ELF-1 (cell line): ENCODE data around the gene SLC35F3.
"Not testable (repeated sequence)": the region's sequence is repeated elsewhere in the genome, so short reads cannot be mapped to it uniquely, and the experiment has no call there.

ENCODE experiments used
- DNase-seq: peaks from one replicate; pipeline ENCODE4 v3.0.0-alpha.2; 2016; ENCODE audit warnings: low read depth, low spot score

SLC35F3 gene

DNA sequence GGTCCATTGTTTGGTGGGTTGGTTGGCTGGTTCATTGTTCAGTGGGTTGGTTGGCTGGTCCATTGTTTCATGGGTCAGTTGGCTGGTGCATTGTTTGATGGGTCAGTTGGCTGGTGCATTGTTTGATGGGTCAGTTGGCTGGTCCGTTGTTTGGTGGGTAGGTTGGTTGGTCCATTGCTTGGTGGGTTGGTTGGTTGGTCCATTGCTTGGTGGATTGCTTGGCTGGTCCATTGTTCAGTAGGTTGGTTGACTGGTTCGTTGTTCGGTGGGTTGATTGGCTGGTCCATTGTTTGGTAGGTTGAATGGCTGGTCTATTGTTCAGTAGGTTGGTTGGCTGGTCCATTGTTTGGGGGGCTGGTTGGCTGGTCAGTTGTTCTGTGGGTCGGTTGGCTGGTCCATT is 343.3 kb downstream of the SLC35F3 start:
- not testable (repeated sequence) for DNase-seq

DNA sequence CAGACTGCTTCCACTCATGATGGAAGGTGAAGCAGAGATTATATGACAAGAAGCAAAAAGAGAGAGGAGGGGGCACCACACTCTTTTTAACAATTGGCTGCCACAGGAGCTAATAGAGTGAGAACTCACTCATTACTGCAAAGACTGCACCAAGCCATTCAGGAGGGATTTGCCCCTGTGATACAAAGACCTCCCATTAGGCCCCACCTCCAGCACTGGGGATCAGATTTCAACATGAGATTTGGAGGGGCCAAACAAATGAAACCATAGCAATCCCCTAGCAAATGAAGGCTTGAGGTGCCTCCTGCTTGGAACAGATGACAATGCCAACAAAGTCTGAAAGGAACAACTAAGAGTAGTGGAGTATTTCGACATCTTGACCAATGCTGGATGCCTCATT is 346.3 kb downstream of the SLC35F3 start:
- peak; percentile 15 for DNase-seq

DNA sequence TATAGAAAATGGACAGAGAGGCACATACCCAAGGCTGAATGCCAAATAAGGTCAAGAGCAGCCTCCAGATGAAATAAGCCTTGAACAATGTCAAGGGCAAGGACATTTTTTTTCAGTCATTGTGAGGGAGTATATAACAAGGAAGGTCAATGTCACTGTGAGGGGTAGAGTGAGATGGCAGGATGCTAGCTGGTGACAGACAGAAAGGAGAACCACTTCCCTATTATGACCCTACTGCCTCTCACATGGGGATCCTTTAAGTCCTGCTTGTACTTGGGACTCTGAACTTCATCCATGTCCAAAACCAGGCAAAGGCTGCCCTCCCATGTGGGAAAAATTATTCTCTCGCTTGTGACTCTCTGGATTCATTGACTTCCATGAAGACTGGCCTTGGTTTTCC is 349.3 kb downstream of the SLC35F3 start:
- no peak for DNase-seq

DNA sequence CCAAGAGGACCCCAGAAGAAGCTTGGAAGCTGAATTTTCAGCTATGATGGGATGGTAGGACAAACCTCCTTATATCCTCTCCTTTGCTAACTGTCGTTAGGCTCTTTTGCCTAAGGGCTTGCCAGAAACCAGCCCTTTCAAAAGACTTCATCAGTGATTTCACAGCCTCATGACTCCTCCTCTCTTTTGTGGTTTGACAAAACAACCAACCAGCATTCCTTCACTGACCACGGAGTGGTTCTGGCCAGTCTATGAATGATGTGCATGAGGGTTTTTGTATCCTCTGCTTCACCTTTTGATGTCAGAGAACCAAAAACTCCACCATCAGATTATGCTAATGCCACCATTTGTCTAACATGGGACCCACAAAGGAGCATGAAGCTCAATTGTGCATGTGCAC is 351.9 kb downstream of the SLC35F3 start:
- DNase-seq: peak; percentile 31

DNA sequence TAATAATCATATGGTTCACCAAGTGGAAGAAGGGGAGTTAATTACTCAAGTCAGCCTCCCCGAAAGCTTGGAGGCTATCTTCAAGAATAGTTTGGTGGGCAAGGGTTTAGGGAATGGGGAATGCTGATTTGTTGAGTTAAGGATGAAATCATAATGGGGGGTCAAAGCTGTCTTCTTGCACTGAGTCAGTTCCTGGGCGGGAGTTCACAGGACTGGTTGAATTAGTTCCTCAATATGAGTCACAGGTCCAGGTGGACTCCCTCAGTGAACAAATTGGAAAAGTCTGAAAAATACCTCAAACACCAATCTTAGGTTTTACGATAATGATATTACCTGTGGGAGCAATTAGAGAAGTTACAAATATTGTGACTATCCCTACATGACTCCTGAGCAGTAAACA is 353.6 kb downstream of the SLC35F3 start:
- no peak for DNase-seq

DNA sequence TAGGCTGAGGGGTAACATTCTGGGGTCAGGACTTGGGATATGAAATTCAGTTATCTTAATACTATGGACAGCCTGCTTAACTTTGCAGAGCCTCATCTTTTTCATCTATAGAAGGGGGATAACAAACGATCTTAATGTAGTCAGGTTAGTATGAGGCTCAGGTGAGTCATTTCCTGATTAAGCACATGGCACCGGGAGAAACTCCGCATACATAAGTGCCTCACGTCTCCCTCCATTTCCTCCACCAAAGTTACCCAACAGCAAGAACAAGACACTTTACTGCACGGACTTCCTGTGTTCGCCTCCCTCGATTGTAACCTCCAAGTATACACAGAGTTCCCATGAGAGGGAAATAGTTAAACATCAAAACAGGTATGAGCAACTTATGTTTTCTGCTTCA is 356.1 kb downstream of the SLC35F3 start:
- DNase-seq: no peak

DNA sequence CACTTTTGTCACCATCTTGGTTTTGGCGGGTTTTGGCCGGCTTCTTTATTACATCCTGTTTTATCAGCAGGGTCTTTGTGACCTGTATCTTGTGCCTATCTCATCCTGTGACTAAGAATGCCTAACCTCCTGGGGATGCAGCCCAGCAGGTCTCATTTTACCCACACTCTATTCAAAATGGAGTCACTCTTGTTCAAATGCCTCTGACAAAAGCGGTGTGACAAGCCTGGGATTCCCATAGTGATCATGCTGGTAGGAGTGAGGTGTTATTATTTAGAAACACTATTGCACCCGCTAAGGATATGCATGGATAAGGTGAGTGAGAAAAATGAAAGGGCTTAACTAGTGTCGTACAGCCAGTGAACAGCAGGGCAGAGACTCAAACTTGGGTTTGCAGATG is 357.1 kb downstream of the SLC35F3 start:
- no peak for DNase-seq

DNA sequence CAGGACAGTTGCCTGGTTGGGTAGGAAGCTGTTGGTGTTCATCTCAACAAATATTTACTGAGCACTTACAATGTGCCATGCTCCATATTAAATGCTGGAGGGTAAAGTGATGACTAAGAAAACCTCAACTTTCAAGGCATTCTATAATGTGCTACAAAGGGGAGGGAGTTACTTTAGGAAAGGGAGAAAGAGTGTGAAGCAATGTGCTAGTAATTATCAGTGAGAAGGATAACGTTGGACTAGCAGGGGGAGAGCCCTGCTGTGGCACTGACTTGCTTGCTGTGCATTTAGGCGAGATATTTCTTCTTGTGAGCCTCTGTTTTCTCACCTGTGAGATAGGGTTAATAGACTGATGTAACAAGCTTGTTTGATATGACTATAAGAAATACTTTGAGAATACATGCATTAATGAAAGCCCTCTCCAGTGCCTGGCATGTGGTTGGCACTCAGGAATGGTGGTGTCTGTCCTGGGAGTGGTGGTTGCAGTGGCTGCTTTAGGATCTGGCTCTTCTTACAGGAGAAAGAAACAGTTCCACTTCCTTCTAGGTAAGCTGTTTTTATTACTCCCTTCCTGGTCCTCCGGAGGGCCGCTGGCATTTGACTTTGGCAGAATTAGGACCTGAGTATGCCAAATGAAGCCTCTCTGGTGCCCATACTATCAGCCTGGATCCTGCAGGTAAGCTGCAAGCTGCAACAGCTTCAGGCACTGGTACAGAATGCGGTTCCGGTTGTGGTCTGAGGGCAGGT is 357.7 kb downstream of the SLC35F3 start:
- no peak for DNase-seq

DNA sequence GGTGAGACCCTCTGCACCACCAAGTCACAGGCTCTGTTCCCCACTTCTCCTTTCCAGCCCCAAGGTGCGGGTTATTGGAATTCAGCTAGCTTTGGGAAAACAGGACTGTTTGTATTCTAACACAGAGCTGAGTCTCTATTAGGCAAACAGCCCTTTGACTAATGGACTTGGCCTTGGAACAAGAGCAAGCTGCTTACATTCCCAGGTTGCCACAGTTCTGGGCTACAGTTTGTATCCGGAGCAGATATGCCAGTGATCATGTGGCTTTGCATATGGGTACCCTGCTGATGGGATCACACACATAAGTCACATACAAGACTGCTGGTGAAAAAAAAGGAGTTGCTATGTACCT is 358.3 kb downstream of the SLC35F3 start:
- no peak for DNase-seq

DNA sequence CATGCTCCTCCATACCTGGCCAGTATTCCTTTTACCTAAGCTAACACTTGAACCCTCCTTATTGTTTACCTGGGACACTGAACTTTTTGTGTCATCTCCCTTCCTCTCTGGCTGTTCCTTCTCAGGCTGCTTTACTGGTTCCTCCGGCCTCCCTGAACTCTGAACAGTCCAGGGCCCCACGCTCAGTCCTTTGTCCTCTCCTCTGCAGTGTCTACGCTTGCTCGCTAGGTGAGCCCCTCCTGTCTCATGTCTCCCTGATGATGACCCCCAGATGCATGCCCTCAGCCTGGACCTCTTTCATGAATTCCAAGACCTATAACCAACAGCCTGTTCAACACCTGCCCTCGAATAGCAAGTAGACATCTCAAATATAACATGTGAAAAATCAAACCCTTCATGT is 360.4 kb downstream of the SLC35F3 start:
- DNase-seq: no peak

DNA sequence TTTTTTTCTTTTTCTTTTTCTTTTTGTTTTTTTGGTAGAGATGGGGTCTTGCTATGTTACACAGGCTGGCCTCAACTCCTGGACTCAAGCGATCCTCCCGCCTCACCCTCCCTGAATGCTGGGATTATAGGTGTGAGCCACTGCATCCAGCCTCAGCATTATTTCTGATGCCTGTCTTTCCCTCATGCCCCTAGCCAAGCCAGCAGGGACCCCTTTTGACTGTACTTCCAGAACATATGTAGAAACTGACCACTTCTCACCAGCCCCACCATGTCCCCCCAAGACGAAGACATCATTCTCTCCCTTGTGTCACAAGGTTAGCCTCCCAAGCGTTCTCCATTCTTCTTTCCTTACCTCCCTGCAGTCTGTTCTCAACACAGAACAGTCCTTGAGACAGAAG is 360.8 kb downstream of the SLC35F3 start:
- no peak for DNase-seq

DNA sequence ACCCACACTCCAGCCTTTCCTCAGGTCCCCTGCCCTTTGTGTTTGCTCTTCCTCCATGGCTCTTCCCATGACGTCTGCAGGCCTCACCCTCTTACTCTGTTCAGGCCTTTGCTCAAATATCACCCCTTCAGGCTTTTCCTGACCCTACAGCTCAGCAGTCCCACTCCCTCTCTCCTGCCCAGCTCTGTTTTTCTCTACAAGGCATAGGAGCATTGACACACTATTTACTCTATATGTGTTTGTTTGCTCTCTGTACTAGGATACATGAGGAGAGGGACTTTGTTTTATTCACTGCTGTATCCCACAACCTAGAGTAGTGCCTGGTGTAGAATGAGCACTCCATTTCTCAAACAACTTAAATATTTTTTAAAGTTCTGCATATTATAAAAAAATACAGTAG is 361.4 kb downstream of the SLC35F3 start:
- DNase-seq: peak; percentile 10

DNA sequence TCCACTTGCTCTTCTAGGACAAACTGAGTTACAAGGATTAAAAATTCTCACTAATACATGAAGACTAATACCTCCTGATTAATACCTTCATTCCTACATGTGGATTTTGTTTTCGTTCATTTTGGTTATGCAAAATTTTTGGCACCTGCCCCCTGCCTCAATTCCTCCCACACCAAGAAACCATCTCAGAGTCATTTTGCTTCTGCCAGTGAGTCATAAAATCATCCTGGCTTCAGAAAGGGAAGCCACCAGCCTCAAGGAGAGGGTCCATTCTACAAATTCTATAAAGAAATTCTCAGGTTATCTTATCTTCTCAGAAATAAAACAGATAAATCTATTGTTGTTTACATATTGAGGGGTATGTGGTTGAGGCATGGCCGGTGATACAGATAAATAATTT is 365.6 kb downstream of the SLC35F3 start:
- no peak for DNase-seq

DNA sequence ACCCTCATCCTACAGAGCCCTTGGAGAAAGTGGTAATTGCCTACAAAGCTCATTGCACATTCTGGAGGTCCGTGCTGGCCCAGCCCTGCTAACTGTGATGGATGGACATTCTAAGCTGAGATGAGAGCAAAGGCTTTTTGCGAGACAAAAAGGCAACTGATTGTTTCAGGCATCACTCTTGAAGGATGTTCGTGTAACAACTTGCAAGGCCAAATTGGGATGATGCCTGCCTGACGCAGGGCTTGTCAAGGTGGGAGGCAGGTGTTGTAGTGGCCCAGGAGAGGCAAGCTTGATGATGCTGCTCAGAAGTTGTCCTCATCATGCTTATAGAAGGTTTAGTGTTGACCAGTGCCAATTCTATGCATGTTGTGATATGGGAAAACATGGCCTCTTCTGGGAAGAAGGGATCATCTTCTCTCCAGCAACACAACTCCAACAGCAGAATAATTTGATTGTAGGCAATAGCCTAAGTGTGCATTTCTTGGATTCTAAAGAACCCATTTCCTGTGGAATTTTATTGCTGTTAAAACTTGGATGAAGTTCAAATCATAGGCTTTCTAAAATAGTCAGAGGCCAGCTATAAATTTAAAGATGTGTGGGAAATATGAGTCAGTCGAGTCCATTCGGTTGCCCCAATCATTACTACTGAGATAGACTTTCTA is 366.2 kb downstream of the SLC35F3 start:
- no peak for DNase-seq

DNA sequence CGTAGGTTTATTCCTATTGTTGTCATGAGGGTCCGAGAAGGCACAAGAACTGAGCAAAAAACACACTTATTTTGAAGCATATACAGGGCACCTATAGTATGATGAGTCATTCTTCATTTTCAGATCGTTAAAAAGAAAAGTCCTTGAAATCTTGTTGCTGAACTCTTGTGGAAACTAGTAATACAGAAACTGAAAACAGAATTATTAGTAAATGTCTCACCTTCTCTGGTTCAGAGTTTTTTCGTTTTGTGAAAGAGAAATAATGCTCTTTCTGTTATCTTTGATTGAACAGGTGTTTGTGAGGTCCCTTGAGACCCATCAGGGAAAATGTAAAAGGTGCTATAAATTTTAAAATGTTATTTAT is 366.7 kb downstream of the SLC35F3 start:
- no peak for DNase-seq

DNA sequence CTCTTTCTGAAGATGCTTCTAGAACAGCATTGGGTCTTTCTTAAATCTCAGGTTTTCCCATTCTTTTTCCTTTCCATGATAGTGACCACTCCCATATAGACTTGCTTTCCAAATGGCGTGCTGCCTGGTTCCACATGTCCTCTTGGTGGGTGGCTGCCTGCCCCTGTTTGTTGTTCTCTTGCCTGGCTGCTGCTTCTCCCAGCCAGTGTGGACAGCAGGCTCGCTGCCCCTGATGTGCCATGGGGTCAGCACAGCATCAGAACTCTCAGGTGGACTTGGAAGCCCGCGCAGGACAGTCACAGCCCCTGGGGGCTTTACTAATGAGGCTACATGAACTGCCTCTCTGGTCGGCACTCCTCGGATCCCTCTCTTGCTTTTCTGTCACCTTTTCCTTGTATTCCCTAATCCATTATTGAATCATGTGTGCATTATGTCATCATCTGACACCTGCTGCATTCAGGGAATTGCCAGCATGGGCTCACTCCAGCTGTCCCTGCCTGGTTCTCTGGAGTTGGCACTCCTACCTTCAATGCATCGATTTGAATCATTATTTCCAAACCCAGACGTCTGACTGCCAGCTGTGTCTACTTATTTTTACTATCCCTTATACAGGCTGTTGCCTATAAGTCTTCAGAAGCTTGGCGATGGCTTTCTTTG is 368.3 kb downstream of the SLC35F3 start:
- DNase-seq: no peak

DNA sequence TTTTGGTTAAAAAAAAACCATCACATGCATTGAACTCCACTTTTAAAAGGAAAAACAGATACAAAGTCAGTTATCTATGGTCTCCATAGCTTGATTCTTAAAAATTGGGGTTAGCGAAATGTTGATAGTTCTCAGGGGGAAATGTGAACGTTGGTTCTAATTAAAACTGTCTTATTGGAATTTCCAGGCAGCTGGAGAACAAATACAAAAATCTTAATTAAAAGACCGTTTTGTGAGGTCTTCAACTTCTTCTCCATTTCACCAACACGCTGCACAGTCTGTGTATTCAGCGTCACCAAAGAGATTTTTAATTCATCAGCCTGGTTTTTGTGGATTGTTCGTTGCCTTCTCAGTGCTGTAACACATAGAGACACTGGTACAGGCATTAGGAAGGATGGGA is 369.5 kb downstream of the SLC35F3 start:
- DNase-seq: no peak

DNA sequence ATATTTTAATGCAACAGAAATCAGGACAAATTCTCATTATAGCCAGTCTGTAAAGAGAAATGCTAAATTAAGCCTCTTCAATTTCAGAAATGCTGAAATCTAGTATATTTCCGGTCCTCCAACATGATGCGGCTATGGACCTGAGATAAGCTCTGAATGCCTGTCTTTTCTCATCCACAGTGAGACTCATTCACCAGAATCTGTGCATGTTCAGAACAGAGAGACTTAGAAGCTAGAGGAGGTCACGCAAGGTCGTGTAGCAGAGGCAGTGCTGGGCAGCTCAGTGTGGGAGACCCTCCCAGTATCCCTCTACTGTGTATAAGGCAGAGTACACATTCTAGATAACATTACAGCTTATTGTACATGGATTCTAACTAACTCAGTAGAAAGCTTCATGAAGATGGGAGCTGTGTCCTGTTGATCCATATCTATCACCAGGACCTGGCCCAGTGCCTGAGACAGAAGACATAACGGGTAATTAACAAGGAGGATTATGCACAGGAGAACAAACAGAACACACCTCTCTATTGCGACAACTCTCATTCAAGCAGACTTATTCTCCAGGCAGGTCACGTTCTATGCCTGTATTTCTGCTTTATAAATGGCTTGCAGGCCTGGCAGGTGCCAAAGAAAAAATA is 371.8 kb downstream of the SLC35F3 start:
- DNase-seq: no peak

DNA sequence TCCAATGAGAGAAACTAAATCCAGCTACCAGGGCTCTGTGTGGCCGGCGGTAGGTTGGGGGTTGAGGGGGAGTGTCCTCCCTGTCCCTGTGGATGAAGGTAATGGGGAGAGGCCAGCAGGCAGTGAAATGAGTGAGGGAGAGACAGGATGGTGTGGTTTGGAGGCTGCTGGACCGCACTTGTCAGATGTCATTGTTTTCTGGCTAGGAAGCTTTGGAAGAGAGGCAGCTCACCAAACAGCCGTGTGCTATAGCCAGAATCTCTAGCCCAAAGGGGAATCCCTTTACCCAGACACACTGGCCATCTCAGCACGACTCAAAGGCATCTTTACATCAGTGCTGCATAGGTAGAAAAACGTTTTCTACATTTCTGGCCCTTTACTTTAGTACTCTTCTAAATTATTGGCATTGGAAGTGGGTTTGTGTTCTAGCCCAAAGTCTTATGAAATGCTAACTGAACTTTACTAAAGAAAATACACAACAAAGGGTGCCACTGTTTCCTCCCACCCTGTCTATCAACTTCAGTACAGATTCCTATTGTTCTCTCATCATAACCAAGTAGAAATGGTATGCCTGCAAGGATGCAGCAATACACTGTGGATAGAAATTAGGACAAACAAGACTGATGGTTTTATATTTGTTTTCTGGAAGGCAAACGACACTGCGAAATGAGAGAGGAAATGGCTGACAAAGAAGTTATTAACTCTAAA is 372.8 kb downstream of the SLC35F3 start:
- no peak for DNase-seq

DNA sequence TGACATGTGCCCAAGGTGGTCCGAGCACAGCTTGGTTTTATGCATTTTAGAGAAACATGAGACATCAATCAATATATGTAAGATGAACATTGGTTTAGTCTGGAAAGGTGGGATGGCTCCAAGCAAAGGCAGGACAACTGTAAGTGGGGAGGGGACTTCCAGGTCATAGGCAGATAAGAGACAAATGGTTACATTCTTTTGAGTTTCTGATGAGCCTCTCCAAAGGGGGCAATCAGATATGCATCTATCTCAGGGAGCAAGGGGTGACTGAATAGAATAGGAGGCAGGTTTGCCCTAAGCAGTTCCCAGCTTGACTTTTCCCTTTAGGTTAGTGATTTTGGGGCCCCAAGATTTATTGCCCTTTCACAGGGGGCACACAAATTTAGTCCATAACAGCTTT is 374.5 kb downstream of the SLC35F3 start:
- no peak for DNase-seq

DNA sequence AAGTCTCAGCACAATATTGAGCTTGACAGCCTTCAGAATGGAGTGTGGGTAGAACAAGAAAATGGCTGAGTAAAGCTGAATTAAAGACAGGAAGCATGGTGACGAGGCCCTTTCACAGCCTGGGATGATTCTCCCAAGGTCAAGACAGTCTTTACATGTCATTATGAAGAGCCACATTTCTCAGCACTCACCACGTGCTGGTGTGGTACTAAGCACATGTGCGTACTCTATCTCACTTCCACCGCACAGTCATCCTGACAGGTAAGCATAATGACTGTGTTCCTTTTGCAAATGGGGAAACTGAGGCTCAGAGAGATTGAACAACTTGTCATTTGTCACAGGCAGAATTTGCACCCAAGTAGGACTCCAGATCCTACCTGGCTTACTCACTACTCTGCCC is 376.0 kb downstream of the SLC35F3 start:
- DNase-seq: no peak

DNA sequence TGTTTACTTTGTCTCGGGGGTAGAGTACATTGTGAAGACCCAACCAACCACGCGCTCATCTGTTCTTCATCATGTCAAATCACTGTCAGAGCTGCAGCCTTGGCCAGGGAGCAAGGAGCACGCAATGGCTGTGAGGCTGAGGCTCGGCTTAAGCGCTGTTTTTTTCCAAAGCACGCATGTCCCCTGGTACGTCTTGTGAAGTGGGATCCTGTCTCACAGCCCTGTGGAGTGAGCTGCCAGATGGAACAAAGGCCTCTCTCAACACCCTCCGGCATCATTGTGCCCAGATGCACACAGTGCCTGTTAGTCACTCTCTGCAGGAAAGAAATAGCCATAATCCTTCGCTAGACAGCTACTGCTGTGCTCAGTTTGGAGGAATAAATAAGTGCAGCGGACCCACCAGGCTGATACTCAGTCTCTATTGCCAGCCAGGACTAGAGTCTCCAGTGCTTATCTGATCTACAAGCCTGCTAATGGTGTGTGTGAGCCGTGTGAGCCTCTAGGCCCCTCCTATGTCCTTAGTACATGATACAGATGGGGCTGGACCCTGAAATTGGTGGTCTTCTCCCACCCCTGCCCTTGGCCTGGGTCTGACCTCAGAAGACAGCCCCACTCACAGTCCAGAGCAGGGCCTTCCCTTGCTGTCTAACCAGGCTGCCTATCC is 377.5 kb downstream of the SLC35F3 start:
- no peak for DNase-seq
